Adrenal gland (tissue), 5 donors: ENCODE data around the gene HOXA3.

ENCODE experiments used
- POLR2A ChIP-seq, 2 donors: fragments of 450-650 bp; IDR thresholded peaks; one replicate each; pipeline ENCODE4 v1.6.1; 2017; ENCODE audit warnings: antibody characterized with exemption in 2 of 2, mild to moderate bottlenecking in 2 of 2, moderate library complexity in 1 of 2
- TF ChIP-seq, protein P1 (sequence below), 6 experiments: fragments of 450-650 bp in 4 of 6; fragments of 200-600 bp in 2 of 6; sonication (generic) in 1 of 6; IDR thresholded peaks; 1 replicate in 5 of 6; 2 replicates in 1 of 6; pipeline versions ENCODE4 v1.5.1 to v1.8.0; 2016 to 2021; ENCODE audit warnings: antibody characterized with exemption in 6 of 6, mild to moderate bottlenecking in 2 of 6, moderate library complexity in 1 of 6
- donor health status: DM: no; HTN: no; CAD: no.

DNA sequence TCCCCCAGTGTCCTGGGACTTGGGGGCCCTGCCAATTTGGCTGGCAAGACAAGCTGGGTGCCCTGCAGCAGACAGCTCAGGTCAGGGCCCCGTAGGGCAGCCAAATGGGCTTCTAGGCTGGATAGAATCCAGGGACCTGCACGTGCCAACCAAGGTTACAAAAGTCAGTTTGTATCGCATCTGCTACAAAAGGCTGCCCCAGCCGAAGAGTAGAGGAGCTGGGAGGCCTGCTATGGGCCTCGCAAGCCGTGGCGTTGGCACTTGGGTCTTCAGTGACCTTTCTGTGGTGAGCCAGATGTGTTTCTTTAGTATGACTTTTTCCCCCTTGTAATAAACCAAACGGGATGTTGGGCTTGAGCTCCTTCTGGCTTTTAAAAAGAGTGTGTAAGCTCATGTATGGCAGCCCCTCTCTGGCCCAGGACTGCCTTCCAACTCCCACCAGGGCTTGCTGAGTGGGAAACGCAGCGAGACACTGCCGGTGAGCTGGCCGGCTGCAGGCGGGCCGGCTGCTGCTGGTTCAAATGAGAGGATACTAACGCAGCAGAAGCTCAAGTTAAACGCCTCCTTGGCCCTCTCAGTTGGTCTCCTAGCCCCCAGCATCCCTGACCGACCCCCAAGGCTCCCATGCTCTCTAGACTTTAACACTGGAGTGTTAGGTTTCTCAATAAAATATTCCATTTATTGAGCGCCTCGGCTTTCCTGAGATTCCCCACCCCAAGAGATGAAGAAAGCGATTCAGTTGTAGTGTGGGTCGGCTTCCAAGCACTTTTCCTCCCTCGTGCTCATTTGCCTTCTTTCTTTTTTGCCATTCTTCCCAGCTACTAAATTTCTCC is 24.8 kb upstream of the HOXA3 start:
- TF ChIP-seq, protein P1, sequence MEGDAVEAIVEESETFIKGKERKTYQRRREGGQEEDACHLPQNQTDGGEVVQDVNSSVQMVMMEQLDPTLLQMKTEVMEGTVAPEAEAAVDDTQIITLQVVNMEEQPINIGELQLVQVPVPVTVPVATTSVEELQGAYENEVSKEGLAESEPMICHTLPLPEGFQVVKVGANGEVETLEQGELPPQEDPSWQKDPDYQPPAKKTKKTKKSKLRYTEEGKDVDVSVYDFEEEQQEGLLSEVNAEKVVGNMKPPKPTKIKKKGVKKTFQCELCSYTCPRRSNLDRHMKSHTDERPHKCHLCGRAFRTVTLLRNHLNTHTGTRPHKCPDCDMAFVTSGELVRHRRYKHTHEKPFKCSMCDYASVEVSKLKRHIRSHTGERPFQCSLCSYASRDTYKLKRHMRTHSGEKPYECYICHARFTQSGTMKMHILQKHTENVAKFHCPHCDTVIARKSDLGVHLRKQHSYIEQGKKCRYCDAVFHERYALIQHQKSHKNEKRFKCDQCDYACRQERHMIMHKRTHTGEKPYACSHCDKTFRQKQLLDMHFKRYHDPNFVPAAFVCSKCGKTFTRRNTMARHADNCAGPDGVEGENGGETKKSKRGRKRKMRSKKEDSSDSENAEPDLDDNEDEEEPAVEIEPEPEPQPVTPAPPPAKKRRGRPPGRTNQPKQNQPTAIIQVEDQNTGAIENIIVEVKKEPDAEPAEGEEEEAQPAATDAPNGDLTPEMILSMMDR (IDR thresholded peaks at IDR 0.05): no peak
- no peak for TF ChIP-seq POLR2A (IDR thresholded peaks at IDR 0.05)
